Panc1 (cell line): ENCODE data around the gene P2RY13. TPM values are rescaled to one million over a fixed set of nuclear protein-coding genes. Genes with fewer than 3 reads are reported as not detected.

Experiments used
- ATAC-seq: fragments of 200-7000 bp; cut with Tn5 transposase; 2 replicates; pipeline ENCODE4 v1.9.1; 2020; ENCODE audit warnings: mild to moderate bottlenecking, moderate library complexity
- BruUV-seq: library from RNA; stranded (reverse); fragments of 400-500 nt; replicated peaks from 2 replicates; lab custom pipeline; 2021; lab: Mats Ljungman, UMichigan
- CTCF ChIA-PET: fragments of 300-600 bp; sonication (Branson Sonifier 250); formaldehyde crosslinking; loops from one replicate; lab custom pipeline; 2022; ENCODE audit warnings: antibody characterized with exemption; lab: Charles Lee
- POLR2A ChIA-PET: fragments of 300-600 bp; sonication (Branson Sonifier 250); formaldehyde crosslinking; loops from one replicate; lab custom pipeline; 2022; ENCODE audit warnings: antibody characterized with exemption; lab: Charles Lee
- DNase-seq: peaks from one replicate; pipeline ENCODE4 v3.0.0-alpha.2; 2010; ENCODE audit warnings: low read depth, low spot score
- H3K27ac ChIP-seq: 2 replicates; pipeline ENCODE4 v1.5.1; 2011; ENCODE audit warnings: mild to moderate bottlenecking, low read length, inconsistent platforms
- H3K27me3 ChIP-seq: fragments of 200-500 bp; sonication (Bioruptor generic); 2 replicates; pipeline ENCODE4 v1.6.0; 2014; ENCODE audit warnings: low read length, inconsistent platforms; ENCODE audit not compliant: control insufficient read depth, insufficient read depth
- H3K36me3 ChIP-seq: fragments of 200-500 bp; sonication (Bioruptor generic); 2 replicates; pipeline ENCODE4 v1.5.1; 2014; ENCODE audit warnings: inconsistent platforms, mild to moderate bottlenecking, low read length, moderate library complexity; ENCODE audit not compliant: control insufficient read depth, insufficient read depth
- H3K4me1 ChIP-seq: 2 replicates; pipeline ENCODE4 v1.5.1; 2011; ENCODE audit warnings: inconsistent platforms, mild to moderate bottlenecking, low read length, moderate library complexity; ENCODE audit not compliant: control insufficient read depth, insufficient read depth
- H3K4me3 ChIP-seq, 2 experiments: 2 replicates each; pipeline ENCODE4 v1.5.1; 2011 to 2012; ENCODE audit warnings: low read depth in 2 of 2, low read length in 2 of 2, mild to moderate bottlenecking in 2 of 2, inconsistent platforms in 1 of 2, moderate library complexity in 1 of 2
- H3K9me3 ChIP-seq: fragments of 200-500 bp; sonication (Bioruptor generic); 2 replicates; pipeline ENCODE4 v1.5.1; 2014; ENCODE audit warnings: low read depth, mild to moderate bottlenecking, inconsistent platforms, low read length, moderate library complexity; ENCODE audit not compliant: control insufficient read depth, insufficient read depth
- CTCF ChIP-seq: fragments of 450-650 bp; IDR thresholded peaks from 2 replicates; pipeline ENCODE4 v1.5.1; 2017; ENCODE audit warnings: mild to moderate bottlenecking
- POLR2AphosphoS5 ChIP-seq: IDR thresholded peaks from 2 replicates; pipeline ENCODE4 v1.6.1; 2012; ENCODE audit warnings: mild to moderate bottlenecking, low read depth, low read length, moderate library complexity
- REST ChIP-seq, 2 experiments: IDR thresholded peaks; 2 replicates each; pipeline ENCODE4 v1.6.1; 2011 to 2012; ENCODE audit warnings: low read depth in 2 of 2, control low read depth in 1 of 2, low read length in 1 of 2, mild to moderate bottlenecking in 1 of 2, moderate library complexity in 1 of 2; ENCODE audit not compliant: insufficient read depth in 1 of 2
- SIN3A ChIP-seq: IDR thresholded peaks from 2 replicates; pipeline ENCODE4 v1.6.1; 2012; ENCODE audit warnings: low read depth, mild to moderate bottlenecking, low read length, moderate library complexity, borderline replicate concordance; ENCODE audit not compliant: insufficient read depth
- TCF7L2 ChIP-seq: IDR thresholded peaks from 2 replicates; pipeline ENCODE4 v1.6.1; 2011; ENCODE audit warnings: mild to moderate bottlenecking, low read depth, low read length, inconsistent platforms
- in situ Hi-C: cut with HindIII; loops from 2 replicates; pipeline ENCODE4 v1.10.0; 2016; ENCODE audit warnings: low sequenced_read_pairs, low pct_unique_long_range_greater_than_20kb
- intact Hi-C: fragments of 100-400 bp; cut with micrococcal nuclease; formaldehyde crosslinking; loops from one replicate; pipeline ENCODE4 v1.10.0; 2022; ENCODE audit not compliant: unreplicated experiment
- total RNA-seq: library from RNA; stranded (reverse); gene quantifications from one replicate; pipeline ENCODE4 v1.2.1, GENCODE V29; 2021; ENCODE audit not compliant: unreplicated experiment

The P2RY13 gene
- total RNA-seq, 1 experiment from 2014 or later = not detected

GRCh38 chr3:151282921-151283320 is 46.4 kb downstream of the P2RY13 start:
- H3K4me3 ChIP-seq = no peak overlapping the region
- TF ChIP-seq SIN3A (no peak), CTCF (peak; percentile 71; the same call in 1 of the 2 replicates)
- H3K27me3 ChIP-seq = no peaks in the 10 kb centered on the region; the same call in 1 of the 2 replicates
- in situ Hi-C loops (no loop called here), intact Hi-C loops (loop anchor here (1.0 kb wide), 2 partner anchors 56 to 115 kb away; no protein-coding TSS in a partner anchor)
- POLR2A ChIA-PET = no interaction called here
- no peaks in the 10 kb centered on the region for H3K9me3 ChIP-seq
- CTCF ChIA-PET = interaction anchor here (0.5 kb wide), 1 partner anchor 119 kb away, joined by 3 read pairs; no protein-coding TSS in a partner anchor
- H3K27ac ChIP-seq = no peak overlapping the region
- H3K36me3 ChIP-seq = no peaks in the 10 kb centered on the region
- BruUV-seq = no TSS peak
- DNase-seq (peak; percentile 24), ATAC-seq (peak; percentile 78)
- no peaks in the 10 kb centered on the region for H3K4me1 ChIP-seq

GRCh38 chr3:151281671-151282324 is 47.6 kb downstream of the P2RY13 start:
- ChIA-PET CTCF (interaction anchor here (0.6 to 1.2 kb wide), 3 partner anchors 52 to 54 kb away, joined by 3 to 9 read pairs (median 7); no protein-coding TSS in a partner anchor), POLR2A (no interaction called here)
- H3K4me3 ChIP-seq = no peak overlapping the region
- BruUV-seq = no TSS peak
- H3K36me3 ChIP-seq = no peaks in the 10 kb centered on the region
- DNase-seq (no peak), ATAC-seq (no peak)
- H3K27ac ChIP-seq = no peak overlapping the region
- intact Hi-C loops = no loop called here
- H3K27me3 ChIP-seq = no peaks in the 10 kb centered on the region; the same call in 1 of the 2 replicates
- no peaks in the 10 kb centered on the region for H3K9me3 ChIP-seq
- TF ChIP-seq REST (IDR thresholded peaks at IDR 0.05; ENCODE audit: insufficient read depth in 1 of 2, low read depth in 2 of 2, low read length in 1 of 2) (no peak), SIN3A (no peak), CTCF (no peak), POLR2AphosphoS5 (no peak), TCF7L2 (no peak)
- in situ Hi-C loops = no loop called here
- H3K4me1 ChIP-seq = no peaks in the 10 kb centered on the region
